H1 (cell line): ENCODE data around the gene NELFCD. TPM values are rescaled to one million over a fixed set of nuclear protein-coding genes. Genes with fewer than 3 reads are reported as not detected.

Experiments used
- CBX8 ChIP-seq: fragments of 300-800, 300-1000 bp; sonication (generic); IDR thresholded peaks from 2 replicates; pipeline ENCODE4 v1.7.1; 2016; ENCODE audit warnings: low read depth, low read length, borderline replicate concordance
- YY1 ChIP-seq: IDR thresholded peaks from 2 replicates; pipeline ENCODE4 v1.6.1; 2011; ENCODE audit warnings: low read depth, mild to moderate bottlenecking, low read length
- polyA plus RNA-seq, 7 experiments: library from polyadenylated mRNA; depleted of rRNA in 3 of 7; stranded (reverse) in 5 of 7; unstranded in 2 of 7; fragments of >200 nt in 5 of 7; fragments of 200-250 nt in 2 of 7; gene quantifications; 1 replicate in 5 of 7; 2 replicates in 1 of 7; 4 replicates in 1 of 7; pipeline versions ENCODE4 v1.2.1 to v1.2.3, GENCODE V29; 2011 to 2013; ENCODE audit warnings: missing spikeins in 2 of 7, mixed read lengths in 2 of 7
- total RNA-seq: library from RNA; stranded (reverse); fragmentation: NEBNext Ultra II Directional; extraction: Animal tissue kit (Norgen Biotek cat#: 25700); gene quantifications from 2 replicates; pipeline ENCODE4 v1.2.1, GENCODE V29; 2021

The NELFCD gene
- total and polyA plus RNA-seq, 2 of the 8 experiments (the other 6 are each of a cell fraction or from before 2014, with no cell fraction given), result 35.5 to 59.6 TPM

- no peak for TF ChIP-seq YY1
- TF ChIP-seq CBX8, result no peak
These were observed 62.6 kb downstream of the NELFCD start (continued) for GRCh38 chr20:59043698-59044097.
